Renal cortical epithelial cell (primary cell): ENCODE data around the gene PKN3. TPM values are rescaled to one million over a fixed set of nuclear protein-coding genes. Genes with fewer than 3 reads are reported as not detected.
A peak's percentile ranks its signal among the peaks of the same experiment; 100 is the strongest.

Source experiments
- DNase-seq: peaks from one replicate; pipeline ENCODE4 v3.0.0-alpha.2; 2011; ENCODE audit warnings: low read depth
- total RNA-seq: library from RNA; depleted of rRNA; stranded (reverse); fragments of >200 nt; gene quantifications from 2 replicates; pipeline ENCODE4 v1.2.3, GENCODE V29; 2014

The PKN3 gene
- total RNA-seq, 1 donor from 2014 or later = 2.8 TPM

DNA sequence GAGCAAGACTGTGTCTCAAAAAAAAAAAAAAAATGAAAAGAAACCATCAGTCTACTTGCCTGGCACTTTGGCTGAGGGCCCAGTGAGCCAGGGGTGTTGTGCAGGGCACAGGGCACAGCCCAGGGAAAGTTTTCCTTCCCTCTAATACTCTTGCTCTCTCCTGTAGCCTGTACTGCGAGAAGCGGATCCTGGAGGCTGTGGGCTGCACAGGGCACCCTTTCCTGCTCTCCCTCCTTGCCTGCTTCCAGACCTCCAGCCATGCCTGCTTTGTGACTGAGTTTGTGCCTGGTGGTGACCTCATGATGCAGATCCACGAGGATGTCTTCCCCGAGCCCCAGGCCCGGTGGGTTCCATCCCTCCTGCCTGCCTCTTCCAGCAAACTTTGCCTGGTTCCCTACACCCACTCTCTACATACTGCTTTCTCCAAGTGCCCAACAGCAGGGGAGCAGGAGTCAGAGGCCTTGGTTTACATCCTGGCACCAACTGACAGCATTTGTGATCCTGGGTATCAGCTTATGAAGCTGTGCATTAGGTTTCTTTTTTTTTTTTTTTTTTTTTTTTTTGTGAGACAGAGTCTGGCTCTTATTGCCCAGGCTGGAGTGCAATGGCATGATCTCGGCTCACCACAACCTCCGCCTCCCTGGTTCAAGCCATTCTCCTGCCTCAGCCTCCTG is 14.4 kb downstream of the PKN3 start:
- DNase-seq = no peak

DNA sequence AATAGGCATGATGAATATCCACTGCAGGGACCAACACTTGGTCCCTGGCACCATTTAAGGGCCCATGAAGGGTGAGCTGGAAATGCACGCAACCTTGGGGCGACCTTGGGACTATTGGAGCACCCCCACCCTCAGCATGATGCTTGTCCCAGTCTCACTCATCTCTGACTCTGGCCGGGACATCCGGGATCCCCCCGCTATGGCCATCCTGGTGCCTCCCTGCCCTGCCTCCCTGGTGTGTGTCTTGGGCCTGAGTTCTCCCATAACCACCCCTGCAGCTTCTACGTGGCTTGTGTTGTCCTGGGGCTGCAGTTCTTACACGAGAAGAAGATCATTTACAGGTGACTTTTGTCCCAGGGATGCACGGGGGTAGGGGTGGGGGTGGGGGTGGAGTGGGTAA is 15.7 kb downstream of the PKN3 start:
- no peak for DNase-seq

DNA sequence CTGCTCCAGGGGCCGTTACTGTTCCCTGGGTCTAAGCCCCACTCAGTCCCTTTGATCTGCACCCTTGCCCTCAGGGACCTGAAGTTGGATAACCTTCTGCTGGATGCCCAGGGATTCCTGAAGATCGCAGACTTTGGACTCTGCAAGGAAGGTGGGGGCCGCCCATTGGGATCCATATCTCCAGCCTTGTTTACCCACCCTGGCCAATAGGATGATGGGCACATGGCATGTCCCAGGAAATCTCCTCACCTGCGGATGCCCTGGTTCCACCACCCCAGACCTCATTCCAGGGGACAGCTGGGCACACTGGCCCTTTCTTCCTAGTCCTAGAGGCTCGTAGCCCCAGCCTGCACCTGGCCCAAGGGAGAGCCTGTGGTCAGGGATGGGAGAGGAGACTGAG is 16.2 kb downstream of the PKN3 start:
- DNase-seq = no peak

DNA sequence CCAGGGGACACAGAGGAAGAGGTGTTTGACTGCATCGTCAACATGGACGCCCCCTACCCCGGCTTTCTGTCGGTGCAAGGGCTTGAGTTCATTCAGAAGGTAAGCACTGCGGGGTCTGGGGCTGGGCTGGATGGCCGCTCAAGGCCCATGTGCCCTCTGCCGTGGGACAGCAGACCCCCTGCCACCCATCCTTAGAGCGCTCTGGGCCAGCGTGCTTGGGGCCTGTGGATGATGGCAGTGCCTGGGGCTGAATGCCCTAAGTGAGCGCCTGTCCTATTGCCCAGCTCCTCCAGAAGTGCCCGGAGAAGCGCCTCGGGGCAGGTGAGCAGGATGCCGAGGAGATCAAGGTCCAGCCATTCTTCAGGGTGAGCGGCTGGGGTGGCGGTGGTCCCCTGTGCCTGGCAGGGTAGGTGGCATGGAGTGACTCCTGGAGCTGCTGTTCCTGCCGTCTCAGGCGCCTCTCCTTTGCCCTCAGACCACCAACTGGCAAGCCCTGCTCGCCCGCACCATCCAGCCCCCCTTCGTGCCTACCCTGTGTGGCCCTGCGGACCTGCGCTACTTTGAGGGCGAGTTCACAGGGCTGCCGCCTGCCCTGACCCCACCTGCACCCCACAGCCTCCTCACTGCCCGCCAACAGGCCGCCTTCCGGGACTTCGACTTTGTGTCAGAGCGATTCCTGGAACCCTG is 17.8 kb downstream of the PKN3 start:
- DNase-seq = no peak

DNA sequence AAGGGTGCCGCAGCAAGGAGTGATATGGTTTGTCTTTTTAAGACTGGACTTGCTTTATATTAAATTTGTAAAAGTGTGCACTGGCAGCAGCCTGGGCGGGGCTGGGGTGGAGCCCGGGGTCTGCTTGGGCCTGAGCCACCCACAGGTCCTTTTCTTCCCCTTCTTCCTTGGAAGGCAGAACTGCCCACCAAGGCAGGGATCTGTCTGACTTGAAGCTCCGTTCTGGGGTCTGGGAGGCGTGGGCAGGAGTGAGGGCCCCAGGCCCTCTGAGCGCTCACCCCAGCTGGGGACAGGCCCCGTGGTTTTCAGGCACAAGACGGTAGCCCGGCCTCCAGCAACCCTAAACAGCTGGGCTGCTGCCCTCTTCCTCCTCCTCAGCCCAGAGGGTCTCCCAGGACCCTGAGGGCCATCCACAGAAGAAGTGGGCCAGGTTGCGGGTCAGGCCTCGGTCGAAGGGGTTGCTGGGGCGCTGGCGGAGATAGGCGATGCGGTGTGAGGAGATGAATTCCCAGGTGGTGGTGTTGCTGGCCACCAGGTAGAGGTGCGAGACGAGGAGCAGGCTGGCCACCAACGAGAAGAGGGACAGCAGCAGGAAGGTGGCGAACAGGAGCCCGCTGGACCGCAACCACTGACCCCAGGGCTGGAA is 18.7 kb downstream of the PKN3 start:
- DNase-seq = no peak

DNA sequence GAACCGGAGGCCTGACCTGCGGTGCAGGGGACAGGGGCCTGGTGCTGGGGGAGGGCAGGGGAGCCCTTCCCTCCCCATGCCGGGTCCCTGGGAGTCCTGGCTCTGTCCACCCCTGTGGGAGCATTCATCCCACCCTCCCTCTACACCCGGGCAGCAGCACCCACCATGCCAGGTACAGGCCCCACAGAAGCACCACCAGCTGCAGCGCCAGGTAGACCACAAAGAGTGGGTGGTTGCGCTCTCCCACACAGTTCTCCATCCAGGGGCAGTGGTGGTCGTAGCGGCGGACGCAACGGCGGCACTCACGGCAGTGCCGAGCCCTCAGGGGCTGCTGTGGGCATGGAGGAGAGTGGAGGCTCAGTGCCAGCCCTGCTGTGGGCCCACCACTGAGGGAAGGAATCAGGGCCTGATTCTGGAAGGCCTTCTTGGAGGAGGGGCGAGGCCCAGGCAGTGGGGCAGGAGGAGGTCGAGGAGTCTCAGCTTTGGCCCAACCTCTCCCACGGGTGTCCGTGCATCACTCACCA is 19.2 kb downstream of the PKN3 start:
- DNase-seq = no peak

DNA sequence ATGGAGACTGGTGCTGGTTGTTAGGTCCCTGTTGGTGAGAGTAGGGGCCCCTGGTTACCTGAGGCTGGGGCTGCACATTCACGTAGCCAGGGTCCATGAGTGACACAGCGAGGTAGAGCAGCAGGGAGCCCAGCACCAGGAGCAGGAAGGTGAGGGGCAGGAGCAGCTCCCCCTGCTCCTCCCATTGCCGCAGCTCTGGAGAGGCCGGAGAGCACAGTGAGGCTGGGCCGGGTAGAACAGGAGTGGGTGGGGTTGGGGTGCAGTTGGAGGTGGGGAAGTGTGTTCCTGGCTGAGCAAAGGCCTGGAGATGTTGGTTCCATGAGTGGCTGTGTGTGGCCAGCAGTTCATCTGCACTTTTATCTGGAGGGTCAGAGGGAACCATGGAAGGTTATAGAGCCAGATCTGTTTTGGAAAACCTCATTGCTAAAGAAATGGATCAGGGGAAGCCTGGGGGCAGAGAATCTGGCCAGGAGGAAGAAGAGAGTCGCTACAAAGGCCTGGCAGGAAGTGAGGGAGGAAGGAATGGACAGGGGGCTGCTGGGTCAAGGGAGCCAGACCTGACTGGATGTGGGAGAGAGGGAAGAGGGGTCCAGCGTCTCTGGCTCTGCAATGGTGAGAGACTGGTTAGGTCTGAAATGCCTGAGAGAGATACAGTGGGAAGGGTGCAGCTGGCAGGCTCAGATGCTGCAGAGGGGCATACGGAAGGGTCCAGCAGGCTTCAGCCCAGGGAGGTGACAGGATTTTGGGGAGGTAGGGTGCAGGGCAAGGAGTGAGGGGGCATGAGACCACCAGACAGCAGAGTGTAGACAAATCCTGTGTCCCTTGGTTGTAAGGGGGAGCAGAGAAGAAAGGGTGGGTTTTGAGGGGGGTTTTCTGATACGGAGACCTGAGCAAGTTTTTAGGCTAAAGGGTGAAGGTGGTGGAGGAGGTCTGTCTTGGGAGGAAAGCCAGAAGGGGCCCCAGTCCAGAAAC is 20.4 kb downstream of the PKN3 start:
- no peak for DNase-seq

DNA sequence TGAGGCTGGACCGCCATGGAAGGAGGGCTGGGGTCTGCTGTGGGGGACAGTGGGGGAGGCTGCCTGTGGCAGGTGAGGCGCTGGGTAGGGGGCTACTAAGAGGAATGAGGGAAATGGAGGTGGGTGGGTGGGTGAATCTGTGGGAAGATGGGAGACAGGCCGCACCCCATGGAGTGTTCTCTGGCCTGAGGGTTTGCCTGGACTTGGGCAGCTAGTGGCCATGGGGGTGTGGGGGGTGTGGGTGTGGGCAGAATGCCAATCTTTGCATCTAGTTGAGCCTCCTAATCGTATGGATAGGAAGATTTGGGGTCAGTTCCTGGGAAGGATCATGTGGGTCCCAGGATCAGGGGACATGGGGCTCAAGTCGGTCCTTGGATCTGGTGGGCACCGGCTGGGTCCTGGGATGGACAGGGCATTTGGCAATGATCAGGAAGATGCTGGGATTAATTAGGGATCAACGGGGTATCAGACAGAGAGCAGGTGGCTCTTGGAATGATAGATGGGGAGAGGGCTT is 21.1 kb downstream of the PKN3 start:
- no peak for DNase-seq

DNA sequence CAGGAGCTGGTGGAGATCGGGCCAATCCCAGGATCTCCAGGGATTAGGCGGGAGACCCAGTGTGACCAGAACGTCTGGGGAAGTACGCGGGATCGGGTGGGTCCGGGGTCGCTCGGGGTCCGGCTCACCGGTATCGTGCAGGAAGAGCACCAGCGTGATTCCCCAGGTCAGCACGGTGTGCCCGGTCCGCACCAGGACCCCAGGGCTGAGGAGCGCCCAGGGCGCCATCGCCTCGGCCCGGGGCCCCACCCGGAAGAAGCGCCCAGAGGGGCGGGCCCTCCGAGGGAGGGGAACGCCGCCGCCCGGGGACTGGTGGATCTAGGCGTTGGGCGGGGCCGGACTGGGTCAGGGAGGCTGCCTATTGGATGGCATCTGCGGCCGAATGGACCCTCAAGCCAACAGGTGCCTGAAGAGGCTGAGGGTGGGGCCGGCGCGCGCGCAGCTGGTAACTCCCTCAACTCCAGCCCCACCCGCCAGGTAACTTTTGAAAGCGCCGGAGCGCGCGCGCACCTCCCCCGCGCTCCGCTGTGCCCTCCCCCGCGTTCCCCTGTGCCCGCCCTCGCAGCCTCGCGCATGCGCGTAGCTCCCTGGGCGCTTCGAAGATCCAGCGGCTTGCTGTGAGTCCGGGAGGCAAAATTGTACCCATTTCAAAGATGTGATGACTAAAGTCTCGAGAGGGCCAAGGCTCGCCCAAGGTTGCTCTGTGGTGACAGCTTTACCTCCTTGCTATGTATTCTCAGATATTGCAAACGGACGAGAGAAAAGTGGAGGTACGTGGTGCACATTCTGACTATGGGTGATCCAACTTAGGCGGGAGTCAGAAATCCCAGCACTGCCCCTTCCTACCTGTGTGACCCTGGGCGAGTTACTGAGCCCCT is 21.8 kb downstream of the PKN3 start, which contains the start of gene ZDHHC12:
Gene ZDHHC12, minus strand, starts transcription at position 262 of the 878 bp plus-strand sequence. Its CDS starts 34 bp downstream, at position 228.
- DNase-seq = peak; percentile 93

DNA sequence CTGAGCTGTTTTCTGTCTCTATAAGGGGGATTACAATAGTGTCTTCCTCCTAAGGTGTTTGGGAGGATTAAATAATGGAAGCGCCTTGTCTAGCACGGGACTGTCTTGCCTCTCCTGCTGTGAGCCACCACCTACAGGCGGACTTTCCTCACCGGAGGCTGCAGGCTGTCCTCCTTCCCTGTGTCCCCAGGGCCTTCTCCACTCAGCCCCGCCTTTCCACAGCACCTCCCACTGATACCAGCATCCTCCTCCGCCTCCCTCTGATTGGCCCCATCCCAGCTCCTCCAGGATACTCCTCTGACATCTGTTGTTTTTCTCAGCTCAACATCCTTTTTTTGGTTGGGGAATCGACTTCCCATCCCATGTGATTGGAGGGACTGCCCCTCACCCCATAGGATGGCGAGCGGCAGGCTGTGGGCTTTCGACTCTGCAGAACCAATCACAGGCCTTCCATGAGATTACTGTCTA is 22.5 kb downstream of the PKN3 start:
- peak; percentile 30 for DNase-seq

DNA sequence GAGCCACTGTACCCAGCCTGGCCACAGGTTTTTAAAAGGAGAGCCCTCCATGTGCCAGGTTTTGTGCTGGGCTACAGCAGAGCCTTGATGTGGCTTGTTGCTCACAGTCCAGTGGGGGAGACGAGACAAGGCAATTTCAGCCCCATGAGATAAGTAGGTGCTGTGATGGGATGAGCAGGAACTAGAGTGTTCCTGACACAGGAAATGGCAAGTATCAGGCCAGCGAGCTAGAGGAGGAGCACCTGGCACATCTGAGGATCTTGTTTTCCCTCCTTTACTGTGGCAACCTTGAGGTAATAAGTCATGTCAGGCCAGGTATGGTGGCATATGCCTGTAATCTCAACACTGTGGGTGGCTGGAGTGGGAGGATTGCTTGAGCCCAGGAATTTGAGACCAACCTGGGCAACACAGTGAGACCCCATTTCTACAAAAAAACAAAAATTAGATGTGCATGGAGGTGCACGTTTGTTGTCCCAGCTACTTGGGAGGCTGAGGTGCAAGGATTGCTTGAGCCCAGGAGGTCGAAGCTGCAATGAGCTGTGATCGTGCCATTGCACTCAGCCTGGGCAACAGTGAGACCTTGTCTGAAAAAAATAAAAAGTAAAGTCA is 25.4 kb downstream of the PKN3 start:
- no peak for DNase-seq

DNA sequence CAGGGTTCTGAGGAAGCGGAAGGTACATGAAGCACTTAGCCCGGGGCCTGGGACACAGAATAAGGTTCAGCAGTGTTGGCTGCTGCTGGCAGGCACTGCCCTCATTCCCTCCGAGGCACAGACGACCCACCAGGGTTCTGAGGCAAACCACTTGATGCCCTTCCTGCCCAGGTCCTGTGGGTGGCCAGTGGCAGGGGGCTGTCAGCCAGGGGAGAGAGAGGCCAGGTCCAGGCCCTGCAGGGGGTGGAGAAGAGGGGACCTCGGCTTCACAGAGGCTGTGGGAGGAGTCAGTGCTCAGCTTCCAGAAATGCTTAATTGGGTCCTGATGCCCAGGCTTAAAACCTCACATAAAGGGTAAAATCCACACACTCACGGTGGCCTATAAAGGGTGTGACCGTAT is 26.0 kb downstream of the PKN3 start:
- no peak for DNase-seq

DNA sequence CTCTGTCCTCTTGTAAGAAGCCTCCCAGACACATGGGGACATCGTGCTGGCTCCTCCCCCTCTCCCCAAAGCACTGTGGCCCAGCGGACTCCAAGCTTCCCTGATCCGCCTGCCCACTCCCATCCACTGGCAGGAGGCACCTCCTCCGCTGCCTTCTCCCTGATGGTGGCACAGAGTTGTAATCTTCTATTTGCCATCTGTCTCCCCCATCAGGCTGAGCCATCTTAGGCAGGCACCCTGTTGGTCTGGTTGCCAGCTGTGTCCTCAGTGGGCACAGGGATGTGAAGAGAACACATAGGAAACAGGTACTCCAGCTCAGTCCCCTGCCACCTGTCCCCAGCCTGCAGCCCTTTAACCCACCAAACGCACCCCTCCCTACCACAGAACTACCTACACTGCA is 27.0 kb downstream of the PKN3 start:
- DNase-seq = no peak

DNA sequence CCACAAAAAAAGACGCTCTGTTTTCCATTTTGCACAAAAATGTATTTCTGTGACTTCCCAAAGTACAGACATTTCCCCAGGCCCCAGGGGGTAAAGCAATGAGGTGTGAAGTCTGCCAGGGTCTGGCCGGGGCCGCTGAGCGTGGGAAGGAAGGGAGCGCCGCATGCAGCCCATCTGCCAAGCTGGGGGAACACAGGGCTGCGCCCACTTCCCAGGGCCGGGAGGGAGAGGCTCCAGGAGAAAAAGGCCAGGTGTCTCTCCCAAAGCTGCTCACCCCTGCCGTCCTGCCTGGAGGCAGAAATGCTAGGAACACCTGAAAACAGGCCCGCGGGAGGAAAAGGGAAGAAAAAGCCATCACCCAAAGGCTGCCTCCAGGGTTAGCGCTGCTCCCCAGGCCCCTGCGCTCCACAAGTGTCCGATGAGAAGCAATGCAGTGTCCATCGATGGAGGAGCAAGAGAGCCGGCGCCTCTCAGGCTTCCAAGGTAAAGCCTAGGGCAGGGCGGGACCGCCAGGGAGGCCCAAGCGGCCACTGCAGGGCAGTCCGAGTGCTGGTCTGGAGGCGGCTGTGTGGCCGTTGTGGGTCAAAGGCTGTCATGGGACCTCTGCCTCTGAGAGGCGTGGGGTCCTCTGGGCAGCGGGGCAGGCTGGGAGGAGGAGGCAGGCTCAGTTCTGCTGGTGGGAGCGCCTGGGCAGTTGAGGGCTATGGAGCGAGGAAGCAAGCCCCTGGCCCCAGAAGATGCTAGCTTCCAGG is 27.6 kb downstream of the PKN3 start:
- DNase-seq = no peak

DNA sequence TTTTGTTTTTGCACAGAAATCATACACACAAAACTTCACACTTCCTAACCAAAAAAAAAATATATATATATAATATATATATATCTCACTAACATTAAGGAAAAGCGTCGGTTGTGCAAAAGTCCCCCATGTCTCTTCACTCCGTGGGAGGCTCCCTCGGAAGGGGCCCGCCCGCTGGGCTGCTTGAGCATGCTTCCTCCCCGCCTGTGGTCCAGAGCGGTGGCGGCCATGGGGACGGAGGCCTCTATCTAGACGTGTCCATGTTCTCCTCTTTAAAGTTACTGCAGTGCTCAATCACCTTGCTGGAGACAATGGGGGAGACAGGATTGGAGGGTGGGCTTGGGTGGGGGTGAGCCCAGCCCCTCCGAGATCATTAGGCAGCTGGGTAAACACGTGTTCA is 28.8 kb downstream of the PKN3 start:
- DNase-seq = no peak

DNA sequence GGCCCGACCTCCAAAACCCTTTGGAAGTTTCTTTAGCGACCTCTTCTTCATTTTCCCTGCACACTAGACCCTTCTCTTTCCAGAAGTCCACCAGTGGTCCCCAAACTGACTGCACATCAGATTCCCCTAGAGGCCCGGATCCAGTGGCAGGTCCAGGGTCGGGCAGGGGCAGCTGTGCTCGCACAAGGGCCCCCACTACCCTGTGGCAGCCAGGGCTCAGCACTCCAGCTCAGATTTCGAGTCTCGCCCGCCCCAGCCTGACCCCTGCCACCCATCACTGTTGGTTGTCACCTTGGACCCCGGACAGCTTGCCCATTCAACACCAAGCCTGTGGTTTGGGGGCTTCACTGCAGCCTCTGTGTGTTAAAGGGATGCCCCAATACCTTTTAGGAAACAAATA is 29.4 kb downstream of the PKN3 start:
- DNase-seq = no peak

DNA sequence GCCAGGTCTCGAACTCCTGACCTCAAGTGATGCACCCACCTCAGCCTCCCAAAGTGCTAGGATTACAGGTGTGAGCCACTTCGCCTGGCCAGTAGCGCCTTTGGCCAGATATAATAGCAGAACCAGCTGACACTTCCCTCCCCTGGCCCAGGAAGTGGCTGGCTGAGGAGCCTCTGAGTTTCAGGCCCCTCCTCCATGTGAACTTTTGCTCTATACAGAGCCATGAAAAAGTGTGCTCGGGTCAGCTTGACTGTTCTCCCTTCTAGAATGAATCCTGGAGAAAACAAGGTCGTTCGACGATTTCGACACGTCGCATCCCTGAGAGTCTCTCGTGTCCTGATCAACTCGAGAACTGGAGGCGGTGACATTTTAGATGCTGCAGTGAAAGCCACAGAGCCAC is 30.3 kb downstream of the PKN3 start:
- DNase-seq = no peak

DNA sequence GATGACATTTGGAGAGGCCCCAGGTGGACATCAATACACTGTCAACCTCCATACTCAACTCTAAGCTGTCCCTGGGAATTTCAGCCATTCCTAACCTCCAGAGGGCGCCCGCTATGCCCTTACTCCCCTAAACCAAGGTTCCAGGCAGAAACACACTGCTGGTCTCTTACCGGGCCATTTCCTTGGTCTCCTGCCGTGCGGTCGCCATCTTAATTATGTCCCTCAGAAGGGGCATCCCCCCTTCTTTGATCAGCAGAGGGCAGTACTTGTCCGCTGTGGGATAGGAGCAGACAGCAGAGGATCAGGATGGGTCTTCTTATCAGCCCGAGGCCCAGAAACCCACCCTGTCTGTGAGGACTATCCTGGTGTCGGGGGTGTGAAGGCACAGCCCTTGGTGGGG is 31.0 kb downstream of the PKN3 start:
- DNase-seq = peak; percentile 83

DNA sequence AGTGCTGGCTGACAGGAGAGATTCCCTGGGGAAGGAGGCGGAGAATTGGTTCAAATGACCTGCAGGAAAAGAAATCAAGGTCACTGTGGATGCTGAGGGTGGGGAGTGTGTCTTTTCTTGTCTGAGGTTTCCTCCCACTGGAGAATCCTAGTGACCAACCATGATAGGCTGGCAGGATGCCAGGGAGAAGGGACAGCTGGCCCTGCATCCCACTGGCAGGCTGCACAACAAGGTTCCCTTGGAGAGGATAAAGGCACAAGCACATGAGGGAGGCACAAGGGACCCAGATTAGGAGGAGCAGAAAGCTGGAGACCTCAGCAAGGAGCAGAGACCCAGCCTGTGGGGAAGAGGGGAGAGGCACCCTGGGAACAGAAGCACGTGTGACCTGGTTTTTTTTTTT is 33.1 kb downstream of the PKN3 start:
- DNase-seq = no peak
